KMS-11 (cell line): ENCODE measurements around the gene REN.

Source experiments
- H2AFZ ChIP-seq: fragments of 200-600 bp; sonication (generic); 2 replicates; pipeline ENCODE4 v1.6.1; 2016; ENCODE audit warnings: antibody characterized with exemption, mixed run types, low read depth
- H3K27ac ChIP-seq: fragments of 200-600 bp; sonication (generic); 2 replicates; pipeline ENCODE4 v1.6.1; 2016; ENCODE audit warnings: mild to moderate bottlenecking, mixed run types
- H3K27me3 ChIP-seq: fragments of 200-600 bp; sonication (generic); 2 replicates; pipeline ENCODE4 v1.6.1; 2017; ENCODE audit warnings: mild to moderate bottlenecking, low read depth, mixed run types, moderate library complexity; ENCODE audit not compliant: insufficient read depth
- H3K36me3 ChIP-seq: fragments of 200-600 bp; sonication (generic); 2 replicates; pipeline ENCODE4 v1.6.1; 2017; ENCODE audit warnings: mild to moderate bottlenecking, mixed run types; ENCODE audit not compliant: insufficient read depth
- H3K4me1 ChIP-seq: fragments of 200-600 bp; sonication (generic); 2 replicates; pipeline ENCODE4 v1.6.1; 2016; ENCODE audit warnings: mild to moderate bottlenecking, low read depth, mixed run types; ENCODE audit not compliant: poor library complexity, severe bottlenecking
- H3K4me2 ChIP-seq: fragments of 200-600 bp; sonication (generic); 2 replicates; pipeline ENCODE4 v1.7.0; 2016; ENCODE audit warnings: mild to moderate bottlenecking, mixed run types
- H3K4me3 ChIP-seq: fragments of 200-600 bp; sonication (generic); IDR thresholded peaks from 2 replicates; pipeline ENCODE4 v1.6.1; 2017; ENCODE audit warnings: low read depth, low read length, mixed read lengths; ENCODE audit not compliant: insufficient read depth
- H3K79me2 ChIP-seq: fragments of 200-600 bp; sonication (generic); 2 replicates; pipeline ENCODE4 v1.6.1; 2016; ENCODE audit warnings: low read depth, mixed run types; ENCODE audit not compliant: insufficient read depth
- H3K9ac ChIP-seq: fragments of 200-600 bp; sonication (generic); 2 replicates; pipeline ENCODE4 v1.6.1; 2016; ENCODE audit warnings: mild to moderate bottlenecking, mixed run types
- H4K20me1 ChIP-seq: fragments of 200-600 bp; sonication (generic); 2 replicates; pipeline ENCODE4 v1.6.1; 2016; ENCODE audit warnings: mild to moderate bottlenecking, mixed run types; ENCODE audit not compliant: insufficient read depth
- TF ChIP-seq, protein P1 (sequence below): fragments of 200-600 bp; sonication (generic); conservative IDR thresholded peaks from 2 replicates; pipeline ENCODE4 v1.6.1; 2017; ENCODE audit warnings: low read depth, mild to moderate bottlenecking, antibody characterized with exemption, low read length, moderate library complexity, mixed read lengths

The REN gene

DNA sequence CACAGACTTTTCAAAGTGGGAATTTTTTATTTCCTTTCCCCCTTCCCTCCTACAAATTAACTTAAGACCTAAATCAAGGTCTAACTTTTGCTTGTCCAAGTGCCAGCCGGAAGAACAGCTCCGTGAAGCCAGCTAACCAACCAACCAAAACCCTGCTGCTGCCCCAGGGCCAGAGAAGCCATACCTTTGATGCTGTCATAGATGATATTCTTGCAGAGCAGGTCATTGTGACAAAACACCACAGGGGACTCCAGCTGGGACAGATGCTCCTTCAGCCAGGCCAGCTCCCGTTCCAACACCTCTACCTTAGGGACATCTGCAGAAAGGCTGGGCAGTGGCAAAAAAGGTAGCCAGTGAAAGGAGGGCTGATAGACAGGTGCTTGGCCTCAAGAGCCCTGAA lies 25.0 kb downstream of the REN start:
- Histone ChIP-seq H3K4me3 (no peak overlapping the region), H3K79me2 (no peaks in the 10 kb centered on the region), H3K27ac (no peak overlapping the region), H4K20me1 (no peaks in the 10 kb centered on the region), H3K9ac (no peak overlapping the region), H3K27me3 (peaks cover 12% of the 10 kb centered on the region; the same call in 1 of the 2 replicates), H2AFZ (no peak overlapping the region), H3K4me2 (no peak overlapping the region), H3K36me3 (no peaks in the 10 kb centered on the region), H3K4me1 (no peaks in the 10 kb centered on the region)
- TF ChIP-seq, protein P1, sequence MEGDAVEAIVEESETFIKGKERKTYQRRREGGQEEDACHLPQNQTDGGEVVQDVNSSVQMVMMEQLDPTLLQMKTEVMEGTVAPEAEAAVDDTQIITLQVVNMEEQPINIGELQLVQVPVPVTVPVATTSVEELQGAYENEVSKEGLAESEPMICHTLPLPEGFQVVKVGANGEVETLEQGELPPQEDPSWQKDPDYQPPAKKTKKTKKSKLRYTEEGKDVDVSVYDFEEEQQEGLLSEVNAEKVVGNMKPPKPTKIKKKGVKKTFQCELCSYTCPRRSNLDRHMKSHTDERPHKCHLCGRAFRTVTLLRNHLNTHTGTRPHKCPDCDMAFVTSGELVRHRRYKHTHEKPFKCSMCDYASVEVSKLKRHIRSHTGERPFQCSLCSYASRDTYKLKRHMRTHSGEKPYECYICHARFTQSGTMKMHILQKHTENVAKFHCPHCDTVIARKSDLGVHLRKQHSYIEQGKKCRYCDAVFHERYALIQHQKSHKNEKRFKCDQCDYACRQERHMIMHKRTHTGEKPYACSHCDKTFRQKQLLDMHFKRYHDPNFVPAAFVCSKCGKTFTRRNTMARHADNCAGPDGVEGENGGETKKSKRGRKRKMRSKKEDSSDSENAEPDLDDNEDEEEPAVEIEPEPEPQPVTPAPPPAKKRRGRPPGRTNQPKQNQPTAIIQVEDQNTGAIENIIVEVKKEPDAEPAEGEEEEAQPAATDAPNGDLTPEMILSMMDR, result no peak

DNA sequence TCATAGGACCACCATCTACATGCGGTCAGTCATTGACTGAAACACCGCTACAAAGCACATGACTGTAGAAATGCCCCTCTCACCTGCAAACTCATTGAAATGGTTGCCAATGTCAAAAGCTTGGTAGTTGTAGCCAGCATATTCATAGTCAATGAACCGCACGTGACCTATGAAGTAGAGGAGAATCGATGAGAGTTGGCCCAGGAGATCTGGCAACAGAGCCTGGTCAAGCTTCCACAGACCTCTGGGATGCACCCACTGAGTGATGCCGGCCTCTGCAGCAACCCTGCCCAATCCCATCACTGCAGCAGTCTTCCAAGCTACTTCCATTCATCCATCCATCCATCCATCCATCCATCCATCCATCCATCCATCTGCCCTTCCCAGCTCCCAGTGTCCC lies 26.2 kb downstream of the REN start:
- Histone ChIP-seq H3K36me3 (no peaks in the 10 kb centered on the region), H4K20me1 (no peaks in the 10 kb centered on the region), H3K27me3 (peaks cover 4% of the 10 kb centered on the region; the same call in 1 of the 2 replicates), H2AFZ (no peak overlapping the region), H3K4me2 (no peak overlapping the region), H3K4me3 (no peak overlapping the region), H3K9ac (no peak overlapping the region), H3K4me1 (no peaks in the 10 kb centered on the region), H3K79me2 (no peaks in the 10 kb centered on the region), H3K27ac (no peak overlapping the region)
- TF ChIP-seq, protein P1, result no peak

DNA sequence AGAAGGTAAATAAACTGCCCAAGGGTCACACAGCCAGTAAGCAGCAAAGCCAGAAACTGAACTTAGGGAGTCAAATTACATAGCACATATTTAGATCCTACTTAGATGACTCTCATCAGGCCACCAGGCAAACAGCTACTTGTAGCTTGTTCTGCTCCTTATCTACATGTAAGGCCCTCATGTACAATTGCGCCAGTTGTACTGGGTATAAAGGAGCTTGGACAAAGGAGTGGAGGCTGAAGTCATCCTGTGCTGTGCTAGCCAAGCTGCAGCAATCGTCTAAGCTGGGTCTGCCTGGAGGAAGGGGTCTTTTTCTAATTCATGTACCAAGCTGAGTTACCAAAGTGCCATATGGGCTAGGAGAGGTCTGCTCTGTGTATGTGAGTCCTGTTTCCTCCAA lies 27.0 kb downstream of the REN start:
- no peak overlapping the region for H3K9ac ChIP-seq
- H4K20me1 ChIP-seq, result no peaks in the 10 kb centered on the region
- H3K4me2 ChIP-seq, result no peak overlapping the region
- H3K27ac ChIP-seq, result no peak overlapping the region
- H3K4me3 ChIP-seq, result no peak overlapping the region
- H3K79me2 ChIP-seq, result no peaks in the 10 kb centered on the region
- TF ChIP-seq, protein P1, result no peak
- H3K27me3 ChIP-seq, result peaks cover 4% of the 10 kb centered on the region; the same call in 1 of the 2 replicates
- no peaks in the 10 kb centered on the region for H3K36me3 ChIP-seq
- H3K4me1 ChIP-seq, result no peaks in the 10 kb centered on the region
- H2AFZ ChIP-seq, result no peak overlapping the region

DNA sequence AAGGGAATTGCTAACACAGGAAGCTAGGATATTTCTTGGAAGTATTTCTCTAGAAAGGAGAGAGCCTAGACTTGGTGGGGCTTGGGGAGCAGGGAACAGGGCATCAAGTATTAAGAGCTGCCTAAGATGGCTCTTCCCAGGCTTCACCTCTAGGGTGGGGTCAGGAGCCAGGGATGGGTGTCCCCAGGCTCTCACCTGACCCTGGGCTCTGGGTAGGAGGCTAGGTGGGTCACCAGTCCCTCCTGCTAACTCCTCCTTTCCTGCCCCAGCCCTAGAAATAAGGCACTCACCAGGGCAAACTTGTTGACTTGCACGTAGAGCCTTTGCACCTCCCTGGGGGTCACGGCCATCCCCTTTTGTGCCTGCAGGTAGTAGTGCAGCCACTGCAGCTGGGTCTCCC lies 29.3 kb downstream of the REN start:
- Histone ChIP-seq H3K4me3 (no peak overlapping the region), H4K20me1 (no peaks in the 10 kb centered on the region), H3K4me2 (no peak overlapping the region), H3K79me2 (no peaks in the 10 kb centered on the region), H3K36me3 (no peaks in the 10 kb centered on the region), H2AFZ (no peak overlapping the region), H3K4me1 (no peaks in the 10 kb centered on the region), H3K27me3 (peaks cover 4% of the 10 kb centered on the region; the same call in 1 of the 2 replicates), H3K27ac (no peak overlapping the region), H3K9ac (no peak overlapping the region)
- TF ChIP-seq, protein P1, result no peak
